MM.1S (cell line): ENCODE measurements around the gene LMO7.

Source experiments
- CTCF ChIP-seq: fragments of 300-600 bp; sonication (generic); IDR thresholded peaks from 2 replicates; pipeline ENCODE4 v1.5.1; 2016; ENCODE audit warnings: antibody characterized with exemption, low read length, mixed read lengths
- EZH2 ChIP-seq: fragments of 300-600 bp; sonication (generic); optimal IDR thresholded peaks from 2 replicates; pipeline ENCODE3; 2017; ENCODE audit warnings: low read depth, mild to moderate bottlenecking, antibody characterized with exemption, low read length, mixed read lengths

DNA sequence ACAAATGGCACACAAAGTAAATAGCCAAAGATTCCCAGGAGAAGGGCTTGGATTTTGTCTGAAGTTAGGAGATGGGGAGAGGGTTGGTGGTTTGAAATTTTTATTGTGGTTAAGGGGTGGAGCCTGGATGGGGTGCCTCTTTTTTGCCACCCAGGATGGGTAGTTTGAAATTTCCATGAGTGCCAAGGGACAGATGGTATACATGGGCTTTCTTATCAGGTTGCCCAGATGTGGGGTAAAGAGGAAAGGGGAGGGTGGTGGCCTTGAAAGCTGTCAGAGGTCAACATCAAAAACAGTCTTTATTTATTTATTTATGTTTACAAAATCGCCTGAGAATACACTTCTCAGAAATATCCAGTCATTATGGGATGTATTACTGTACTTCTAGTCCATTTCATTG lies 46.2 kb downstream of the LMO7 start:
- TF ChIP-seq CTCF, result no peak
- TF ChIP-seq EZH2, result no peak
